K562 (cell line): Measurements from ENCODE around the gene BEST1. TPM values are rescaled to one million over a fixed set of nuclear protein-coding genes. Genes with fewer than 3 reads are reported as not detected.

Experiments used
- MCM5 ChIP-seq: fragments of 450-650 bp; IDR thresholded peaks from 2 replicates; pipeline ENCODE4 v1.6.1; 2016; ENCODE audit warnings: low read depth
- SIN3A ChIP-seq, 2 experiments: fragments of 150-350 bp in 1 of 2; IDR thresholded peaks; 2 replicates each; pipeline ENCODE4 v1.6.1; 2011 to 2016; ENCODE audit warnings: borderline replicate concordance in 2 of 2, low read depth in 2 of 2, low read length in 2 of 2, mild to moderate bottlenecking in 2 of 2, moderate library complexity in 2 of 2; ENCODE audit not compliant: control insufficient read depth in 1 of 2
- SMC3 ChIP-seq: conservative IDR thresholded peaks from 2 replicates; pipeline ENCODE4 v1.6.1; 2011; ENCODE audit warnings: low read depth, low read length, improper control_type of control experiment; ENCODE audit not compliant: insufficient read depth
- polyA plus RNA-seq, 8 experiments: library from polyadenylated mRNA; depleted of rRNA in 4 of 8; stranded (reverse) in 5 of 8; unstranded in 3 of 8; fragments of >200 nt; fragmentation: Nextera tagmentation in 2 of 8; fragmentation: Illumina TruSeq in 1 of 8; extraction: Ambion mirVana in 2 of 8; extraction: Trizol in 1 of 8; gene quantifications; 2 replicates each; pipeline versions ENCODE4 v1.2.1 to v1.2.3, GENCODE V29; 2011 to 2014; ENCODE audit warnings: inconsistent platforms in 1 of 8, missing spikeins in 1 of 8
- total RNA-seq, 7 experiments: library from RNA; depleted of rRNA in 6 of 7; stranded (reverse); fragments of >200 nt in 6 of 7; fragmentation: Illumina TruSeq in 2 of 7; extraction: Trizol in 2 of 7; gene quantifications; 2 replicates each; pipeline versions ENCODE4 v1.2.1 to v1.2.3, GENCODE V29; 2011 to 2021; ENCODE audit warnings: low replicate concordance in 1 of 7
- TF ChIP-seq, protein P1 (sequence below): sonication (generic); formaldehyde crosslinking; IDR thresholded peaks from 2 replicates; pipeline ENCODE4 v1.8.1; 2023; ENCODE audit warnings: missing genetic modification reagents, mild to moderate bottlenecking, borderline replicate concordance
- TF ChIP-seq, protein P2 (sequence below): sonication (generic); formaldehyde crosslinking; IDR thresholded peaks from 2 replicates; pipeline ENCODE4 v1.9.0; 2022; ENCODE audit warnings: mild to moderate bottlenecking, missing genetic modification reagents
- TF ChIP-seq, protein P3 (sequence below): fragments of 250-450 bp; sonication (Bioruptor Pico); IDR thresholded peaks from 2 replicates; pipeline ENCODE4 v1.5.0; 2021
- TF ChIP-seq, protein P4 (sequence below): fragments of 450-650 bp; IDR thresholded peaks from 2 replicates; pipeline ENCODE4 v1.6.1; 2017; ENCODE audit warnings: antibody characterized with exemption, mild to moderate bottlenecking
- TF ChIP-seq, protein P5 (sequence below), 2 experiments: fragments of 450-650 bp; conservative IDR thresholded peaks; 2 replicates each; pipeline ENCODE4 v1.6.1; 2017; ENCODE audit warnings: mild to moderate bottlenecking in 2 of 2, moderate library complexity in 2 of 2
- TF ChIP-seq, protein P6 (sequence below): fragments of 250-450 bp; sonication (Bioruptor Pico); IDR thresholded peaks from 2 replicates; pipeline ENCODE4 v1.5.0; 2020; ENCODE audit warnings: mild to moderate bottlenecking, borderline replicate concordance

BEST1 gene
- total and polyA plus RNA-seq, 9 of the 15 experiments (the other 6 are each of a cell fraction or from before 2014, with no cell fraction given), result 0.07 to 1.3 (median 0.40) TPM

DNA sequence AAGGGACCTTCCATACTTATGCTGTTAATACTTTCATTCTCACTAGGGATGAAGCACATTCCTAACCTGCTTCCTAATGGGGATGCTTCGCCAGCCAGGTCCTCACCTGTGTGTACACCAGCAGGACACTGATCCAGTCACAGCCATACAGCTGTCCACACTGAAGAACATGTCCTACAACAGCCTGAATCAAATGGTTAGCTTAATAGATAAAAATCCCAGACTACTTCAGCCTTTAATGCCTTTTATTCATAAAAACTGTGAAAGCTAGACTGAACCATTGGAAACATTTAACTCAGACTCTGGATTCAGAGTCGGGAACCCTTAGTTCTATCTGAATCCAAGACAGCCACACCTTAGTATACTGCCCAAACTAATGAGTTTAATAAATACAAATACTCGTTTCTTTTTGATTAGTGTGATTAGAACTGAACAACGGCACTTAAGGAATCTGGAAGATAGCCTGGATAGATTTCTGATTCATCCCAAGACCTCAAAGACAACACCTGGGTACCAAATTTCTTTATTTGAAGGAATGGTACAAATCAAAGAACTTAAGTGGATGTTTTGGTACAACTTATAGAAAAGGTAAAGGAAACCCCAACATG lies 14.0 kb downstream of the BEST1 start (continued):
- TF ChIP-seq, protein P1, sequence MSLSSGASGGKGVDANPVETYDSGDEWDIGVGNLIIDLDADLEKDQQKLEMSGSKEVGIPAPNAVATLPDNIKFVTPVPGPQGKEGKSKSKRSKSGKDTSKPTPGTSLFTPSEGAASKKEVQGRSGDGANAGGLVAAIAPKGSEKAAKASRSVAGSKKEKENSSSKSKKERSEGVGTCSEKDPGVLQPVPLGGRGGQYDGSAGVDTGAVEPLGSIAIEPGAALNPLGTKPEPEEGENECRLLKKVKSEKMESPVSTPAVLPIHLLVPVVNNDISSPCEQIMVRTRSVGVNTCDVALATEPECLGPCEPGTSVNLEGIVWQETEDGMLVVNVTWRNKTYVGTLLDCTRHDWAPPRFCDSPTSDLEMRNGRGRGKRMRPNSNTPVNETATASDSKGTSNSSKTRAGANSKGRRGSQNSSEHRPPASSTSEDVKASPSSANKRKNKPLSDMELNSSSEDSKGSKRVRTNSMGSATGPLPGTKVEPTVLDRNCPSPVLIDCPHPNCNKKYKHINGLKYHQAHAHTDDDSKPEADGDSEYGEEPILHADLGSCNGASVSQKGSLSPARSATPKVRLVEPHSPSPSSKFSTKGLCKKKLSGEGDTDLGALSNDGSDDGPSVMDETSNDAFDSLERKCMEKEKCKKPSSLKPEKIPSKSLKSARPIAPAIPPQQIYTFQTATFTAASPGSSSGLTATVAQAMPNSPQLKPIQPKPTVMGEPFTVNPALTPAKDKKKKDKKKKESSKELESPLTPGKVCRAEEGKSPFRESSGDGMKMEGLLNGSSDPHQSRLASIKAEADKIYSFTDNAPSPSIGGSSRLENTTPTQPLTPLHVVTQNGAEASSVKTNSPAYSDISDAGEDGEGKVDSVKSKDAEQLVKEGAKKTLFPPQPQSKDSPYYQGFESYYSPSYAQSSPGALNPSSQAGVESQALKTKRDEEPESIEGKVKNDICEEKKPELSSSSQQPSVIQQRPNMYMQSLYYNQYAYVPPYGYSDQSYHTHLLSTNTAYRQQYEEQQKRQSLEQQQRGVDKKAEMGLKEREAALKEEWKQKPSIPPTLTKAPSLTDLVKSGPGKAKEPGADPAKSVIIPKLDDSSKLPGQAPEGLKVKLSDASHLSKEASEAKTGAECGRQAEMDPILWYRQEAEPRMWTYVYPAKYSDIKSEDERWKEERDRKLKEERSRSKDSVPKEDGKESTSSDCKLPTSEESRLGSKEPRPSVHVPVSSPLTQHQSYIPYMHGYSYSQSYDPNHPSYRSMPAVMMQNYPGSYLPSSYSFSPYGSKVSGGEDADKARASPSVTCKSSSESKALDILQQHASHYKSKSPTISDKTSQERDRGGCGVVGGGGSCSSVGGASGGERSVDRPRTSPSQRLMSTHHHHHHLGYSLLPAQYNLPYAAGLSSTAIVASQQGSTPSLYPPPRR (CRISPR knock-in tag), result no peak
- TF ChIP-seq SIN3A (IDR thresholded peaks at IDR 0.05; ENCODE audit: borderline replicate concordance in 2 of 2, control insufficient read depth in 1 of 2, low read depth in 2 of 2, low read length in 2 of 2), result peak in 1 of 2 experiments; percentile 79; a peak in 1 of 4 replicates
- TF ChIP-seq, protein P2, sequence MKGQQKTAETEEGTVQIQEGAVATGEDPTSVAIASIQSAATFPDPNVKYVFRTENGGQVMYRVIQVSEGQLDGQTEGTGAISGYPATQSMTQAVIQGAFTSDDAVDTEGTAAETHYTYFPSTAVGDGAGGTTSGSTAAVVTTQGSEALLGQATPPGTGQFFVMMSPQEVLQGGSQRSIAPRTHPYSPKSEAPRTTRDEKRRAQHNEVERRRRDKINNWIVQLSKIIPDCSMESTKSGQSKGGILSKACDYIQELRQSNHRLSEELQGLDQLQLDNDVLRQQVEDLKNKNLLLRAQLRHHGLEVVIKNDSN (CRISPR knock-in tag), result no peak
- TF ChIP-seq, protein P3, sequence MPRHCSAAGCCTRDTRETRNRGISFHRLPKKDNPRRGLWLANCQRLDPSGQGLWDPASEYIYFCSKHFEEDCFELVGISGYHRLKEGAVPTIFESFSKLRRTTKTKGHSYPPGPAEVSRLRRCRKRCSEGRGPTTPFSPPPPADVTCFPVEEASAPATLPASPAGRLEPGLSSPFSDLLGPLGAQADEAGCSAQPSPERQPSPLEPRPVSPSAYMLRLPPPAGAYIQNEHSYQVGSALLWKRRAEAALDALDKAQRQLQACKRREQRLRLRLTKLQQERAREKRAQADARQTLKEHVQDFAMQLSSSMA, result no peak
- TF ChIP-seq MCM5, result no peak
- no peak for TF ChIP-seq SMC3
- TF ChIP-seq, protein P4, sequence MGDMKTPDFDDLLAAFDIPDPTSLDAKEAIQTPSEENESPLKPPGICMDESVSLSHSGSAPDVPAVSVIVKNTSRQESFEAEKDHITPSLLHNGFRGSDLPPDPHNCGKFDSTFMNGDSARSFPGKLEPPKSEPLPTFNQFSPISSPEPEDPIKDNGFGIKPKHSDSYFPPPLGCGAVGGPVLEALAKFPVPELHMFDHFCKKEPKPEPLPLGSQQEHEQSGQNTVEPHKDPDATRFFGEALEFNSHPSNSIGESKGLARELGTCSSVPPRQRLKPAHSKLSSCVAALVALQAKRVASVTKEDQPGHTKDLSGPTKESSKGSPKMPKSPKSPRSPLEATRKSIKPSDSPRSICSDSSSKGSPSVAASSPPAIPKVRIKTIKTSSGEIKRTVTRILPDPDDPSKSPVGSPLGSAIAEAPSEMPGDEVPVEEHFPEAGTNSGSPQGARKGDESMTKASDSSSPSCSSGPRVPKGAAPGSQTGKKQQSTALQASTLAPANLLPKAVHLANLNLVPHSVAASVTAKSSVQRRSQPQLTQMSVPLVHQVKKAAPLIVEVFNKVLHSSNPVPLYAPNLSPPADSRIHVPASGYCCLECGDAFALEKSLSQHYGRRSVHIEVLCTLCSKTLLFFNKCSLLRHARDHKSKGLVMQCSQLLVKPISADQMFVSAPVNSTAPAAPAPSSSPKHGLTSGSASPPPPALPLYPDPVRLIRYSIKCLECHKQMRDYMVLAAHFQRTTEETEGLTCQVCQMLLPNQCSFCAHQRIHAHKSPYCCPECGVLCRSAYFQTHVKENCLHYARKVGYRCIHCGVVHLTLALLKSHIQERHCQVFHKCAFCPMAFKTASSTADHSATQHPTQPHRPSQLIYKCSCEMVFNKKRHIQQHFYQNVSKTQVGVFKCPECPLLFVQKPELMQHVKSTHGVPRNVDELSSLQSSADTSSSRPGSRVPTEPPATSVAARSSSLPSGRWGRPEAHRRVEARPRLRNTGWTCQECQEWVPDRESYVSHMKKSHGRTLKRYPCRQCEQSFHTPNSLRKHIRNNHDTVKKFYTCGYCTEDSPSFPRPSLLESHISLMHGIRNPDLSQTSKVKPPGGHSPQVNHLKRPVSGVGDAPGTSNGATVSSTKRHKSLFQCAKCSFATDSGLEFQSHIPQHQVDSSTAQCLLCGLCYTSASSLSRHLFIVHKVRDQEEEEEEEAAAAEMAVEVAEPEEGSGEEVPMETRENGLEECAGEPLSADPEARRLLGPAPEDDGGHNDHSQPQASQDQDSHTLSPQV, result no peak
- TF ChIP-seq, protein P5, sequence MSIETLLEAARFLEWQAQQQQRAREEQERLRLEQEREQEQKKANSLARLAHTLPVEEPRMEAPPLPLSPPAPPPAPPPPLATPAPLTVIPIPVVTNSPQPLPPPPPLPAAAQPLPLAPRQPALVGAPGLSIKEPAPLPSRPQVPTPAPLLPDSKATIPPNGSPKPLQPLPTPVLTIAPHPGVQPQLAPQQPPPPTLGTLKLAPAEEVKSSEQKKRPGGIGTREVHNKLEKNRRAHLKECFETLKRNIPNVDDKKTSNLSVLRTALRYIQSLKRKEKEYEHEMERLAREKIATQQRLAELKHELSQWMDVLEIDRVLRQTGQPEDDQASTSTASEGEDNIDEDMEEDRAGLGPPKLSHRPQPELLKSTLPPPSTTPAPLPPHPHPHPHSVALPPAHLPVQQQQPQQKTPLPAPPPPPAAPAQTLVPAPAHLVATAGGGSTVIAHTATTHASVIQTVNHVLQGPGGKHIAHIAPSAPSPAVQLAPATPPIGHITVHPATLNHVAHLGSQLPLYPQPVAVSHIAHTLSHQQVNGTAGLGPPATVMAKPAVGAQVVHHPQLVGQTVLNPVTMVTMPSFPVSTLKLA (conservative IDR thresholded peaks at IDR 0.05), result no peak
- TF ChIP-seq, protein P6, sequence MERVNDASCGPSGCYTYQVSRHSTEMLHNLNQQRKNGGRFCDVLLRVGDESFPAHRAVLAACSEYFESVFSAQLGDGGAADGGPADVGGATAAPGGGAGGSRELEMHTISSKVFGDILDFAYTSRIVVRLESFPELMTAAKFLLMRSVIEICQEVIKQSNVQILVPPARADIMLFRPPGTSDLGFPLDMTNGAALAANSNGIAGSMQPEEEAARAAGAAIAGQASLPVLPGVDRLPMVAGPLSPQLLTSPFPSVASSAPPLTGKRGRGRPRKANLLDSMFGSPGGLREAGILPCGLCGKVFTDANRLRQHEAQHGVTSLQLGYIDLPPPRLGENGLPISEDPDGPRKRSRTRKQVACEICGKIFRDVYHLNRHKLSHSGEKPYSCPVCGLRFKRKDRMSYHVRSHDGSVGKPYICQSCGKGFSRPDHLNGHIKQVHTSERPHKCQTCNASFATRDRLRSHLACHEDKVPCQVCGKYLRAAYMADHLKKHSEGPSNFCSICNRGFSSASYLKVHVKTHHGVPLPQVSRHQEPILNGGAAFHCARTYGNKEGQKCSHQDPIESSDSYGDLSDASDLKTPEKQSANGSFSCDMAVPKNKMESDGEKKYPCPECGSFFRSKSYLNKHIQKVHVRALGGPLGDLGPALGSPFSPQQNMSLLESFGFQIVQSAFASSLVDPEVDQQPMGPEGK (CRISPR knock-in tag), result peak; percentile 83; the same call in 1 of the 2 replicates
